Vagina (tissue), 2 donors: Measurements from ENCODE around the gene SPSB2.

Experiments used
- POLR2A ChIP-seq, 2 donors: fragments of 450-650 bp; IDR thresholded peaks; one replicate each; pipeline ENCODE4 v1.6.1; 2017; ENCODE audit warnings: antibody characterized with exemption in 2 of 2, mild to moderate bottlenecking in 2 of 2, moderate library complexity in 2 of 2
- TF ChIP-seq, protein P1 (sequence below), 3 experiments: fragments of 450-650 bp in 2 of 3; fragments of 200-600 bp in 1 of 3; sonication (generic) in 1 of 3; IDR thresholded peaks; one replicate each; pipeline ENCODE4 v1.5.1; 2017 to 2019; ENCODE audit warnings: antibody characterized with exemption in 3 of 3, mild to moderate bottlenecking in 2 of 3, moderate library complexity in 2 of 3

DNA sequence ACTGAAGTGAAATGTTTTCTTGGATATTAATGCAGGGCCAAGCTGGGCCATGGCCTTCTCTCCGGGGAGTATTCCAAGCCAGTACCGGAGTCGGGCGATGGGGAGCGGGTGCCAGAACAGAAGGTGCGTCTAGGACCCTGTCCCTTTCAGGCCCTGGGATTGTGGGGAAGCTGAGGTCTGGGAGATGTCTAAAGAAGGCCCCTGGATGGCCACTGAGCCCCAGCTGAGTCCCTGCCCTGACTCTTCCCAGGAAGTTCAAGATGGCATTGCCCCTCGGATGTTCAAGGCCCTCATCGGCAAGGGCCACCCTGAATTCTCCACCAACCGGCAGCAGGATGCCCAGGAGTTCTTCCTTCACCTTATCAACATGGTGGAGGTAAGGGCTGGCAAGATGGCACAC lies 13.0 kb downstream of the SPSB2 start:
- TF ChIP-seq, protein P1, sequence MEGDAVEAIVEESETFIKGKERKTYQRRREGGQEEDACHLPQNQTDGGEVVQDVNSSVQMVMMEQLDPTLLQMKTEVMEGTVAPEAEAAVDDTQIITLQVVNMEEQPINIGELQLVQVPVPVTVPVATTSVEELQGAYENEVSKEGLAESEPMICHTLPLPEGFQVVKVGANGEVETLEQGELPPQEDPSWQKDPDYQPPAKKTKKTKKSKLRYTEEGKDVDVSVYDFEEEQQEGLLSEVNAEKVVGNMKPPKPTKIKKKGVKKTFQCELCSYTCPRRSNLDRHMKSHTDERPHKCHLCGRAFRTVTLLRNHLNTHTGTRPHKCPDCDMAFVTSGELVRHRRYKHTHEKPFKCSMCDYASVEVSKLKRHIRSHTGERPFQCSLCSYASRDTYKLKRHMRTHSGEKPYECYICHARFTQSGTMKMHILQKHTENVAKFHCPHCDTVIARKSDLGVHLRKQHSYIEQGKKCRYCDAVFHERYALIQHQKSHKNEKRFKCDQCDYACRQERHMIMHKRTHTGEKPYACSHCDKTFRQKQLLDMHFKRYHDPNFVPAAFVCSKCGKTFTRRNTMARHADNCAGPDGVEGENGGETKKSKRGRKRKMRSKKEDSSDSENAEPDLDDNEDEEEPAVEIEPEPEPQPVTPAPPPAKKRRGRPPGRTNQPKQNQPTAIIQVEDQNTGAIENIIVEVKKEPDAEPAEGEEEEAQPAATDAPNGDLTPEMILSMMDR (IDR thresholded peaks at IDR 0.05) = no peak
- no peak for TF ChIP-seq POLR2A (IDR thresholded peaks at IDR 0.05)
